Measurements from ENCODE around the gene SRGAP2B. TPM values are rescaled to one million over a fixed set of nuclear protein-coding genes. Genes with fewer than 3 reads are reported as not detected.
"Not testable (repeated sequence)": the region's sequence is repeated elsewhere in the genome, so short reads cannot be mapped to it uniquely, and the experiment has no call there.

The SRGAP2B gene
- total RNA-seq, 1 donor from 2014 or later, result 42.9 TPM

GRCh38 chr1:144947495-144947894 lies 147.6 kb downstream of the SRGAP2B start:
- DNase-seq (ENCODE audit: low spot score), result not testable (repeated sequence)

GRCh38 chr1:144946525-144947480 lies 148.3 kb downstream of the SRGAP2B start:
- not testable (repeated sequence) for DNase-seq (ENCODE audit: low spot score)

GRCh38 chr1:144941710-144942109 lies 153.4 kb downstream of the SRGAP2B start:
- not testable (repeated sequence) for DNase-seq (ENCODE audit: low spot score)

GRCh38 chr1:144940054-144940453 lies 155.1 kb downstream of the SRGAP2B start:
- not testable (repeated sequence) for DNase-seq (ENCODE audit: low spot score)

GRCh38 chr1:144938627-144939026 lies 156.5 kb downstream of the SRGAP2B start:
- DNase-seq (ENCODE audit: low spot score), result not testable (repeated sequence)

- not testable (repeated sequence) for DNase-seq (ENCODE audit: low spot score)
Measured at GRCh38 chr1:144936186-144936732, 158.9 kb downstream of the SRGAP2B start.

- DNase-seq (ENCODE audit: low spot score), result not testable (repeated sequence)
Measured at GRCh38 chr1:144935310-144935709, 159.8 kb downstream of the SRGAP2B start.

GRCh38 chr1:144933014-144933413 lies 162.1 kb downstream of the SRGAP2B start:
- DNase-seq (ENCODE audit: low spot score), result not testable (repeated sequence)

GRCh38 chr1:144932153-144932552 lies 163.0 kb downstream of the SRGAP2B start:
- DNase-seq (ENCODE audit: low spot score), result peak; percentile 0

GRCh38 chr1:144931553-144931952 lies 163.6 kb downstream of the SRGAP2B start:
- DNase-seq (ENCODE audit: low spot score), result not testable (repeated sequence)

- not testable (repeated sequence) for DNase-seq (ENCODE audit: low spot score)
Measured at GRCh38 chr1:144930085-144930777, 164.9 kb downstream of the SRGAP2B start.

GRCh38 chr1:144927292-144927691 lies 167.8 kb downstream of the SRGAP2B start:
- DNase-seq (ENCODE audit: low spot score), result not testable (repeated sequence)

- not testable (repeated sequence) for DNase-seq (ENCODE audit: low spot score)
Measured at GRCh38 chr1:144923640-144924039, 171.5 kb downstream of the SRGAP2B start.

- not testable (repeated sequence) for DNase-seq (ENCODE audit: low spot score)
Measured at GRCh38 chr1:144922785-144923184, 172.3 kb downstream of the SRGAP2B start.

- not testable (repeated sequence) for DNase-seq (ENCODE audit: low spot score)
Measured at GRCh38 chr1:144919106-144919505, 176.0 kb downstream of the SRGAP2B start.

GRCh38 chr1:144918027-144918603 lies 177.0 kb downstream of the SRGAP2B start:
- DNase-seq (ENCODE audit: low spot score), result not testable (repeated sequence)

- not testable (repeated sequence) for DNase-seq (ENCODE audit: low spot score)
Measured at GRCh38 chr1:144917154-144918026, 177.7 kb downstream of the SRGAP2B start.

GRCh38 chr1:144913977-144914734 lies 181.0 kb downstream of the SRGAP2B start:
- DNase-seq (ENCODE audit: low spot score), result not testable (repeated sequence)

- not testable (repeated sequence) for DNase-seq (ENCODE audit: low spot score)
Measured at GRCh38 chr1:144913458-144913857, 181.7 kb downstream of the SRGAP2B start.

GRCh38 chr1:144910729-144911128 lies 184.4 kb downstream of the SRGAP2B start:
- not testable (repeated sequence) for DNase-seq (ENCODE audit: low spot score)

Data from umbilical cord (tissue), 2 donors.